ENCODE data around the gene SAA2.

GRCh38 chr11:18288911-18289310, 40.4 kb upstream of the SAA2 start:
- no peak for TF ChIP-seq POLR2A (IDR thresholded peaks at IDR 0.05)
- TF ChIP-seq, protein P1, sequence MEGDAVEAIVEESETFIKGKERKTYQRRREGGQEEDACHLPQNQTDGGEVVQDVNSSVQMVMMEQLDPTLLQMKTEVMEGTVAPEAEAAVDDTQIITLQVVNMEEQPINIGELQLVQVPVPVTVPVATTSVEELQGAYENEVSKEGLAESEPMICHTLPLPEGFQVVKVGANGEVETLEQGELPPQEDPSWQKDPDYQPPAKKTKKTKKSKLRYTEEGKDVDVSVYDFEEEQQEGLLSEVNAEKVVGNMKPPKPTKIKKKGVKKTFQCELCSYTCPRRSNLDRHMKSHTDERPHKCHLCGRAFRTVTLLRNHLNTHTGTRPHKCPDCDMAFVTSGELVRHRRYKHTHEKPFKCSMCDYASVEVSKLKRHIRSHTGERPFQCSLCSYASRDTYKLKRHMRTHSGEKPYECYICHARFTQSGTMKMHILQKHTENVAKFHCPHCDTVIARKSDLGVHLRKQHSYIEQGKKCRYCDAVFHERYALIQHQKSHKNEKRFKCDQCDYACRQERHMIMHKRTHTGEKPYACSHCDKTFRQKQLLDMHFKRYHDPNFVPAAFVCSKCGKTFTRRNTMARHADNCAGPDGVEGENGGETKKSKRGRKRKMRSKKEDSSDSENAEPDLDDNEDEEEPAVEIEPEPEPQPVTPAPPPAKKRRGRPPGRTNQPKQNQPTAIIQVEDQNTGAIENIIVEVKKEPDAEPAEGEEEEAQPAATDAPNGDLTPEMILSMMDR (IDR thresholded peaks at IDR 0.05) = no peak

All from prostate gland (tissue), 2 donors.